Measurements from ENCODE around the gene TP53INP2.

DNA sequence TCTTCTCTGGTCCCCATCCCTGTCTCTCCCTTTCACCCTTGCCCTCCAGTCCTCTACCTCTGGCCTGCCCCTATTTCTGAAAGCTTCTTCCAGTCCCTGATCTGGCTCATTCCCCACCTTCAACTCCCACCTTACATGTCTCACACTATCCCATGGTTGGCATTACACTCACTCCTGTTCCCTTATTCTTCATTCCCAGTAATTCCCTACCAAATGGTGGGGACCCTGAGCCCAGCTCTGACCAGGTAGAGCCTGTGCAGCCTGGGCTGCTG, 6.4 kb downstream of the TP53INP2 start:
- TF ChIP-seq CTCF (IDR thresholded peaks at IDR 0.05; ENCODE audit: low read length): no peak
- TF ChIP-seq EZH2 (IDR thresholded peaks at IDR 0.05; ENCODE audit: borderline replicate concordance, low read length): no peak

Data from OCI-LY1 (cell line).